Liver (tissue), 9 donors: ENCODE measurements around the gene PINLYP. TPM values are rescaled to one million over a fixed set of nuclear protein-coding genes. Genes with fewer than 3 reads are reported as not detected.

Source experiments
- DNase-seq: peaks from one replicate; pipeline ENCODE4 v3.0.0-alpha.2; 2017; ENCODE audit warnings: low spot score
- H3K27ac ChIP-seq, 2 donors: one replicate each; pipeline ENCODE4 v1.7.0; 2013; ENCODE audit warnings: inconsistent platforms in 2 of 2, low read length in 2 of 2, control low read depth in 1 of 2, low read depth in 1 of 2, mild to moderate bottlenecking in 1 of 2
- H3K27me3 ChIP-seq, 4 donors: one replicate each; pipeline versions ENCODE4 v1.6.1 to v1.7.0; 2013; ENCODE audit warnings: low read length in 3 of 4, inconsistent platforms in 1 of 4, mild to moderate bottlenecking in 1 of 4, moderate library complexity in 1 of 4; ENCODE audit not compliant: control insufficient read depth in 4 of 4, insufficient read depth in 4 of 4
- H3K36me3 ChIP-seq, 4 donors: one replicate each; pipeline versions ENCODE4 v1.6.1 to v1.7.0; 2013; ENCODE audit warnings: low read length in 3 of 4, mild to moderate bottlenecking in 3 of 4, low read depth in 1 of 4, moderate library complexity in 1 of 4; ENCODE audit not compliant: control insufficient read depth in 4 of 4, insufficient read depth in 3 of 4
- H3K4me1 ChIP-seq, 4 donors: one replicate each; pipeline versions ENCODE4 v1.6.1 to v1.7.0; 2013; ENCODE audit warnings: low read length in 3 of 4, mild to moderate bottlenecking in 3 of 4, moderate library complexity in 1 of 4; ENCODE audit not compliant: control insufficient read depth in 4 of 4, insufficient read depth in 4 of 4
- H3K4me3 ChIP-seq, 3 donors: one replicate each; pipeline versions ENCODE4 v1.6.1 to v1.7.0; 2013; ENCODE audit warnings: low read length in 3 of 3, control low read depth in 1 of 3, low read depth in 1 of 3, mild to moderate bottlenecking in 1 of 3
- H3K9ac ChIP-seq, 2 donors: one replicate each; pipeline ENCODE4 v1.7.0; 2013; ENCODE audit warnings: low read length in 2 of 2, mild to moderate bottlenecking in 2 of 2, moderate library complexity in 2 of 2, control low read depth in 1 of 2, low read depth in 1 of 2
- H3K9me3 ChIP-seq, 4 donors: one replicate each; pipeline versions ENCODE4 v1.6.1 to v1.7.0; 2013; ENCODE audit warnings: low read length in 3 of 4; ENCODE audit not compliant: control insufficient read depth in 4 of 4
- EGR1 ChIP-seq, 2 donors: IDR thresholded peaks; 2 replicates each; pipeline ENCODE4 v1.6.1; 2016 to 2018; ENCODE audit warnings: antibody characterized with exemption in 2 of 2, low read depth in 2 of 2
- FOXA1 ChIP-seq: IDR thresholded peaks from 2 replicates; pipeline ENCODE4 v1.6.1; 2016; ENCODE audit warnings: antibody characterized with exemption
- FOXA2 ChIP-seq: IDR thresholded peaks from 2 replicates; pipeline ENCODE4 v1.6.1; 2016; ENCODE audit warnings: antibody characterized with exemption
- GABPA ChIP-seq, 2 donors: IDR thresholded peaks in 1 of 2; conservative IDR thresholded peaks in 1 of 2; 2 replicates each; pipeline ENCODE4 v1.6.1; 2016; ENCODE audit warnings: antibody characterized with exemption in 2 of 2, mild to moderate bottlenecking in 1 of 2, moderate library complexity in 1 of 2
- HNF4A ChIP-seq, 2 donors: conservative IDR thresholded peaks; 2 replicates each; pipeline ENCODE4 v1.6.1; 2016; ENCODE audit warnings: antibody characterized with exemption in 2 of 2, mild to moderate bottlenecking in 2 of 2
- HNF4G ChIP-seq: IDR thresholded peaks from 2 replicates; pipeline ENCODE4 v1.6.1; 2016; ENCODE audit warnings: antibody characterized with exemption
- JUND ChIP-seq, 2 donors: IDR thresholded peaks; 2 replicates each; pipeline ENCODE4 v1.6.1; 2016; ENCODE audit warnings: antibody characterized with exemption in 2 of 2
- NR2F2 ChIP-seq: IDR thresholded peaks from 2 replicates; pipeline ENCODE4 v1.6.1; 2016; ENCODE audit warnings: antibody characterized with exemption
- RAD21 ChIP-seq, 2 donors: IDR thresholded peaks; 2 replicates each; pipeline ENCODE4 v1.6.1; 2016; ENCODE audit warnings: antibody characterized with exemption in 2 of 2, mild to moderate bottlenecking in 2 of 2
- RXRA ChIP-seq, 2 donors: IDR thresholded peaks; 2 replicates each; pipeline ENCODE4 v1.6.1; 2017 to 2018; ENCODE audit warnings: antibody characterized with exemption in 2 of 2, mild to moderate bottlenecking in 1 of 2
- SP1 ChIP-seq: IDR thresholded peaks from 2 replicates; pipeline ENCODE4 v1.6.1; 2018; ENCODE audit warnings: antibody characterized with exemption, mild to moderate bottlenecking
- YY1 ChIP-seq: IDR thresholded peaks from 2 replicates; pipeline ENCODE4 v1.6.1; 2016; ENCODE audit warnings: antibody characterized with exemption, mild to moderate bottlenecking
- WGBS: extraction: QIAGEN DNeasy Blood & Tissue Kit; methylation state at CpG from one replicate; pipeline ENCODE4 v1.1.7; 2013; 5-methylcytosine and 5-hydroxymethylcytosine counted together
- polyA plus RNA-seq, 2 donors: library from polyadenylated mRNA; stranded (reverse) in 1 of 2; unstranded in 1 of 2; fragments of 200-250 nt in 1 of 2; fragments of >200 nt in 1 of 2; fragmentation: Nextera tagmentation in 1 of 2; extraction: Ambion mirVana in 1 of 2; gene quantifications; one replicate each; pipeline versions ENCODE4 v1.2.1 to v1.2.3, GENCODE V29; 2013 to 2015
- total RNA-seq, 2 donors: library from RNA; depleted of rRNA; stranded (reverse); fragments of >200 nt; gene quantifications; one replicate each; pipeline ENCODE4 v1.2.3, GENCODE V29; 2014
- TF ChIP-seq, protein P1 (sequence below): fragments of 150-350 bp; IDR thresholded peaks from 2 replicates; pipeline ENCODE4 v1.5.1; 2017; ENCODE audit warnings: improper control_type of control experiment, low read depth, low read length; ENCODE audit not compliant: missing input control
- TF ChIP-seq, protein P2 (sequence below): IDR thresholded peaks from 2 replicates; pipeline ENCODE4 v1.6.1; 2016; ENCODE audit warnings: antibody characterized with exemption
- TF ChIP-seq, protein P3 (sequence below): IDR thresholded peaks from 2 replicates; pipeline ENCODE4 v1.6.1; 2016; ENCODE audit warnings: antibody characterized with exemption
- TF ChIP-seq, protein P4 (sequence below): IDR thresholded peaks from 2 replicates; pipeline ENCODE4 v1.6.1; 2016; ENCODE audit warnings: antibody characterized with exemption, mild to moderate bottlenecking
- donor health status: healthy.
- donor health status: healthy.
- donor health status: healthy.
- donor health status: healthy.
- donor health status: healthy.

The PINLYP gene
- total and polyA plus RNA-seq, 4 donors: 0.42 to 4.3 (median 0.57) TPM

DNA sequence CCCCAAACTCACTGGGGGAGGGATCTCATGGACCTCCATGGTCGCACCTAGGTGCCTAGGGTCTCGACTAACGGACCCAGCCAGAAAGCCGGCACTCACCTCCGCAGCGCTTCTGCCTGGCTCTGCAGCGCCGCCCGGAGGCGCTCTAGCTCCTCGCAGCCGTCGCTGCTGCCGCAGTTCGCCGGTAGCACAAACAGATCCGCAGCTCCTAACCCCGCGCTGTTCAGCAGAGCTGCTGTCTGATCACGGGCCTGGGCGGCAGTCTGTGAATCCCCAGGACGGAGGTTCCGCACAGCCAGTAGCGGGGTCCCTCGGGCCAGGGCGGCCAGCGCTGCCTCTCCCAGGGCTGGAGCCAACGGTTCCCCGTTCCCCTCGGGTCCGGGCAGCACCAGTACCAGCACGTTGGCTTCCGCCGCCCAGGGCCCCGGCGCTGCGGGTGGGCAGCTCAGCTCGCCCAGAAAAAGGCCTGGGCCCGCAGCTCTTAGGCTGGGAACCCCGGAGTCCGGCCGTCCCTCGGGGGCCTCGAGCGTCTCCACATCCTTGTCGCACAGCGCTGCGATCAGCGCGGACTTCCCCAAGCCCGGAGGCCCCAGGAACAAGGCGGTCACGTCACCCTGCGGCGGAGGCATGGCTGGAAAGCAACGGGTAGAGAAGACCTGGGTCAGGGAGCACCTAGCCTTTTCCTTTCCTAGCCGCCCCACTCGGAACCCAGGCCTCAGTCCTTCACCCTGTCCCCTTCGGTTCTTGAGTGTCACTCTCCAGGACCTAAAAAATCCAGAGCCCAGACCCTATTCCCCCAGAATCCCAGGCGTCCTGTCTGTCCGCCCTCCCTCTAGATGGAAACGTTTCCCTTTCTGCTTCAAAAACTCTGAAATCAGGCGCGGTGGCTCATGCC, 19.4 kb downstream of the PINLYP start (continued):
- TF ChIP-seq, protein P1, sequence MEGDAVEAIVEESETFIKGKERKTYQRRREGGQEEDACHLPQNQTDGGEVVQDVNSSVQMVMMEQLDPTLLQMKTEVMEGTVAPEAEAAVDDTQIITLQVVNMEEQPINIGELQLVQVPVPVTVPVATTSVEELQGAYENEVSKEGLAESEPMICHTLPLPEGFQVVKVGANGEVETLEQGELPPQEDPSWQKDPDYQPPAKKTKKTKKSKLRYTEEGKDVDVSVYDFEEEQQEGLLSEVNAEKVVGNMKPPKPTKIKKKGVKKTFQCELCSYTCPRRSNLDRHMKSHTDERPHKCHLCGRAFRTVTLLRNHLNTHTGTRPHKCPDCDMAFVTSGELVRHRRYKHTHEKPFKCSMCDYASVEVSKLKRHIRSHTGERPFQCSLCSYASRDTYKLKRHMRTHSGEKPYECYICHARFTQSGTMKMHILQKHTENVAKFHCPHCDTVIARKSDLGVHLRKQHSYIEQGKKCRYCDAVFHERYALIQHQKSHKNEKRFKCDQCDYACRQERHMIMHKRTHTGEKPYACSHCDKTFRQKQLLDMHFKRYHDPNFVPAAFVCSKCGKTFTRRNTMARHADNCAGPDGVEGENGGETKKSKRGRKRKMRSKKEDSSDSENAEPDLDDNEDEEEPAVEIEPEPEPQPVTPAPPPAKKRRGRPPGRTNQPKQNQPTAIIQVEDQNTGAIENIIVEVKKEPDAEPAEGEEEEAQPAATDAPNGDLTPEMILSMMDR: peak; percentile 57
- TF ChIP-seq HNF4G (no peak), SP1 (no peak), HNF4A (conservative IDR thresholded peaks at IDR 0.05) (no peak), RAD21 (IDR thresholded peaks at IDR 0.05) (peak; percentile 70 to 82)
- TF ChIP-seq, protein P2, sequence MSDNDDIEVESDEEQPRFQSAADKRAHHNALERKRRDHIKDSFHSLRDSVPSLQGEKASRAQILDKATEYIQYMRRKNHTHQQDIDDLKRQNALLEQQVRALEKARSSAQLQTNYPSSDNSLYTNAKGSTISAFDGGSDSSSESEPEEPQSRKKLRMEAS: no peak

DNA sequence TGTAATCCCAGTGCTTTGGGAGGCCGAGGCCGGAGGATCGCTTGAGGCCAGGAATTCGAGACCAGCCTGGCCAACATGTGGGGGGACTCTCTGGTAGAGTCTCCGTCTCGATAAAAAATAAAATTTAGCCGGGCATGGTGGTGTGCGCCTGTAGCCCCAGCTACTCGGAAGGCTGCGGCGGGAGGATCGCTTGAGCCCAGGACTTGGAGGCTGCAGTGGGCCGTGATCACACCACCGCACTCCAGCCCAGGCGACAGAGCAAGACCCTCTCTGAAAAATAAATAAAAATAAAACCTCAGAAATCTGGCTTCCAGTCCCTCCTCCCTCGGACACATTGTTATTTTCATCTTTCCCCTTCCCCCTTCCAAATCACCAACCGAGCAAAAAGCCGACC, 20.0 kb downstream of the PINLYP start:
- Histone ChIP-seq H3K27ac (peak overlapping the region; percentile 84 to 88), H3K4me1 (peaks cover 6 to 40% (median 33%) of the 10 kb centered on the region in 4 donors), H3K27me3 (no peaks in the 10 kb centered on the region), H3K36me3 (peaks cover 8 to 30% (median 13%) of the 10 kb centered on the region in 4 donors), H3K9me3 (no peaks in the 10 kb centered on the region), H3K4me3 (peak overlapping the region; percentile 70 to 83 (median 81)), H3K9ac (peak overlapping the region; percentile 72 to 96)
- no peak for TF ChIP-seq RXRA (IDR thresholded peaks at IDR 0.05)
- TF ChIP-seq, protein P2: no peak
- WGBS: 2% methylated on average over 18 of the region's 18 CpGs
- no peak for DNase-seq

DNA sequence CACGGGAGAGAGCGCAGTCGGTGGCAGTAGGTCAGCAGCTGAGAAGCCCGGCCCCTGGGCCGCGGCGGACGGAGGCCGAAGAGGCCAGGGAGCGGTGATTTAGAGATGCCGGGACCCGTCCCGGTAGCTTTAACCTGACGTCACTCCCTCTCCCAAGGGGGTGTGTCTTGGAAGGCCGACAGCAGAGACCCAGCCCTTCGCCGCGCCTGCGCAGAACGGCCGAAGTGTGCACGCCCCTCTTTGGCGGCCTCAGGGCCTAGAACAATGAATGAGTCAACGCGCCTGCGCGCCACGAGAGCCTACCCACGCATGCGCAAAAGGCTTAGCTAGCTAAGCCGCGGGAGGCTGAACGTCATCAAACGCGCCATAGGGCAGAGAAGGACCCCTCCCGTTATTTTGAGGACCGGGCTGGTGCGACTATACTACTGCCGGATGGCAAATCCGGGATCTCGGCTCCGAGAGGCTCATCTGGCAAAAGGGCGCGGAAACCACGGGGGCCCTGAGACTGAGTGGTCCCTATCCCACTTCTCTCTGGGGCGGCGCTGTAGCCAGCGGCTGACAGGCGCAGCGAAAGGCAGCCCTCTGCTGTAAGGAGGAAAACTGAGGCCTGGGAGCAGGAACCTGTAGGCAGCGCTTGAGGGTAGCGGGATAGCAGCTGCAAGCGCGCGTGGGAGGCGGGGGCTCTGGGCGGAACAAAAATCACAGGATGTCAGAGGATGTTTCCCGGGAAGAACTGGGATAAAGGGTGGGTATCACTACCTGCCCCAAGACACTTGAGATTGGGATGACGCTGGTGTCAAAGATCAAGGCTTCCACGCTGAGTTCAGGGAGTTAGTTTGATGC, 20.6 kb downstream of the PINLYP start, which contains the start of the genes IRGQ and ZNF576:
TSS of gene IRGQ (minus strand) at position 136 of the 843 bp plus-strand sequence. CDS start 796 bp downstream, outside the sequence.
TSS of gene ZNF576 (plus strand) at position 597 of the 843 bp plus-strand sequence. CDS start 514 bp downstream, outside the sequence.
- WGBS: under 1% methylated on average over 60 of the region's 60 CpGs
- TF ChIP-seq, protein P3, sequence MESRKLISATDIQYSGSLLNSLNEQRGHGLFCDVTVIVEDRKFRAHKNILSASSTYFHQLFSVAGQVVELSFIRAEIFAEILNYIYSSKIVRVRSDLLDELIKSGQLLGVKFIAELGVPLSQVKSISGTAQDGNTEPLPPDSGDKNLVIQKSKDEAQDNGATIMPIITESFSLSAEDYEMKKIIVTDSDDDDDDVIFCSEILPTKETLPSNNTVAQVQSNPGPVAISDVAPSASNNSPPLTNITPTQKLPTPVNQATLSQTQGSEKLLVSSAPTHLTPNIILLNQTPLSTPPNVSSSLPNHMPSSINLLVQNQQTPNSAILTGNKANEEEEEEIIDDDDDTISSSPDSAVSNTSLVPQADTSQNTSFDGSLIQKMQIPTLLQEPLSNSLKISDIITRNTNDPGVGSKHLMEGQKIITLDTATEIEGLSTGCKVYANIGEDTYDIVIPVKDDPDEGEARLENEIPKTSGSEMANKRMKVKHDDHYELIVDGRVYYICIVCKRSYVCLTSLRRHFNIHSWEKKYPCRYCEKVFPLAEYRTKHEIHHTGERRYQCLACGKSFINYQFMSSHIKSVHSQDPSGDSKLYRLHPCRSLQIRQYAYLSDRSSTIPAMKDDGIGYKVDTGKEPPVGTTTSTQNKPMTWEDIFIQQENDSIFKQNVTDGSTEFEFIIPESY: peak; percentile 97
- TF ChIP-seq SP1 (peak; percentile 69), RXRA (IDR thresholded peaks at IDR 0.05) (peak; percentile 35 to 49), HNF4A (conservative IDR thresholded peaks at IDR 0.05) (peak in 1 of 2 donors; percentile 35), GABPA (IDR thresholded peaks at IDR 0.05 in 1 of 2, conservative IDR thresholded peaks at IDR 0.05 in 1 of 2) (peak in 1 of 2 donors; percentile 74), EGR1 (IDR thresholded peaks at IDR 0.05; ENCODE audit: low read depth in 2 of 2) (peak in 1 of 2 donors; percentile 62), YY1 (peak; percentile 91), FOXA2 (no peak), NR2F2 (peak; percentile 87), FOXA1 (peak; percentile 29), JUND (IDR thresholded peaks at IDR 0.05) (peak; percentile 82 to 91)
- TF ChIP-seq, protein P4, sequence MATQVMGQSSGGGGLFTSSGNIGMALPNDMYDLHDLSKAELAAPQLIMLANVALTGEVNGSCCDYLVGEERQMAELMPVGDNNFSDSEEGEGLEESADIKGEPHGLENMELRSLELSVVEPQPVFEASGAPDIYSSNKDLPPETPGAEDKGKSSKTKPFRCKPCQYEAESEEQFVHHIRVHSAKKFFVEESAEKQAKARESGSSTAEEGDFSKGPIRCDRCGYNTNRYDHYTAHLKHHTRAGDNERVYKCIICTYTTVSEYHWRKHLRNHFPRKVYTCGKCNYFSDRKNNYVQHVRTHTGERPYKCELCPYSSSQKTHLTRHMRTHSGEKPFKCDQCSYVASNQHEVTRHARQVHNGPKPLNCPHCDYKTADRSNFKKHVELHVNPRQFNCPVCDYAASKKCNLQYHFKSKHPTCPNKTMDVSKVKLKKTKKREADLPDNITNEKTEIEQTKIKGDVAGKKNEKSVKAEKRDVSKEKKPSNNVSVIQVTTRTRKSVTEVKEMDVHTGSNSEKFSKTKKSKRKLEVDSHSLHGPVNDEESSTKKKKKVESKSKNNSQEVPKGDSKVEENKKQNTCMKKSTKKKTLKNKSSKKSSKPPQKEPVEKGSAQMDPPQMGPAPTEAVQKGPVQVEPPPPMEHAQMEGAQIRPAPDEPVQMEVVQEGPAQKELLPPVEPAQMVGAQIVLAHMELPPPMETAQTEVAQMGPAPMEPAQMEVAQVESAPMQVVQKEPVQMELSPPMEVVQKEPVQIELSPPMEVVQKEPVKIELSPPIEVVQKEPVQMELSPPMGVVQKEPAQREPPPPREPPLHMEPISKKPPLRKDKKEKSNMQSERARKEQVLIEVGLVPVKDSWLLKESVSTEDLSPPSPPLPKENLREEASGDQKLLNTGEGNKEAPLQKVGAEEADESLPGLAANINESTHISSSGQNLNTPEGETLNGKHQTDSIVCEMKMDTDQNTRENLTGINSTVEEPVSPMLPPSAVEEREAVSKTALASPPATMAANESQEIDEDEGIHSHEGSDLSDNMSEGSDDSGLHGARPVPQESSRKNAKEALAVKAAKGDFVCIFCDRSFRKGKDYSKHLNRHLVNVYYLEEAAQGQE: peak; percentile 76
- TF ChIP-seq, protein P1: no peak

More for the DNA sequence above, 20.6 kb downstream of the PINLYP start, which contains the start of the genes IRGQ and ZNF576:
- Histone ChIP-seq H3K27me3 (no peaks in the 10 kb centered on the region), H3K9ac (peak within 1 kb of the TSS; percentile 93 to 96), H3K4me1 (peaks cover 6 to 40% (median 33%) of the 10 kb centered on the region in 4 donors), H3K27ac (peak within 1 kb of the TSS; percentile 89 to 97), H3K36me3 (peaks cover 8 to 25% (median 16%) of the 10 kb centered on the region in 4 donors), H3K9me3 (no peaks in the 10 kb centered on the region), H3K4me3 (peak within 1 kb of the TSS; percentile 70 to 90 (median 81))
- peak; percentile 99 for DNase-seq
